Neural cell (in vitro differentiated cells): ENCODE results near the gene FRMPD4.
"Not testable (repeated sequence)": the region's sequence is repeated elsewhere in the genome, so short reads cannot be mapped to it uniquely, and the experiment has no call there.

Experiments
- EZH2 ChIP-seq: fragments of 200-600, 300-800 bp; shearing (Covaris generic), sonication (generic); IDR thresholded peaks from 2 replicates; pipeline ENCODE4 v1.6.1; 2014; ENCODE audit warnings: antibody characterized with exemption, low read length, borderline replicate concordance, mild to moderate bottlenecking; ENCODE audit not compliant: insufficient read depth, poor library complexity, severe bottlenecking
- POLR2AphosphoS5 ChIP-seq: IDR thresholded peaks from 2 replicates; pipeline ENCODE4 v1.6.1; 2012
- TF ChIP-seq, protein P1 (sequence below): fragments of 450-650 bp; IDR thresholded peaks from 2 replicates; pipeline ENCODE4 v1.5.1; 2014; ENCODE audit warnings: antibody characterized with exemption, mild to moderate bottlenecking, moderate library complexity; ENCODE audit not compliant: poor library complexity, severe bottlenecking
- TF ChIP-seq, protein P2 (sequence below): IDR thresholded peaks from 2 replicates; pipeline ENCODE4 v1.6.1; 2012; ENCODE audit warnings: borderline replicate concordance

DNA sequence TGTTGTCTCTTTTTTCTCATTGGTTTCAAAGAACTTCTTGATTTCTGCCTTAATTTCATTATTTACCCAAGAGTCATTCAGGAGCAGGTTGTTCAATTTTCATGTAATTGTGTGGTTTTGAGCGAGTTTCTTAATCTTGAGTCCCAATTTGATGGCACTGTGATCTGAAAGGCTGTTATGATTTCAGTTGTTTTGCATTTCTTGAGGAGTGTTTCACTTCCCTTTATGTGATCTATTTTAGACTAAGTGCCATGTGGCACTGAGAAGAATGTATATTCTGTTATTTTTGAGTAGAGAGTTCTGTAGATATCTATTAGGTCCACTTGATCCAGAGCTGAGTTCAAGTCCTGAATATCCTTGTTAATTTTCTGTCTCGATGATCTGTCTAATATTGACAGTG lies 377.1 kb downstream of the FRMPD4 start:
- TF ChIP-seq, protein P1, sequence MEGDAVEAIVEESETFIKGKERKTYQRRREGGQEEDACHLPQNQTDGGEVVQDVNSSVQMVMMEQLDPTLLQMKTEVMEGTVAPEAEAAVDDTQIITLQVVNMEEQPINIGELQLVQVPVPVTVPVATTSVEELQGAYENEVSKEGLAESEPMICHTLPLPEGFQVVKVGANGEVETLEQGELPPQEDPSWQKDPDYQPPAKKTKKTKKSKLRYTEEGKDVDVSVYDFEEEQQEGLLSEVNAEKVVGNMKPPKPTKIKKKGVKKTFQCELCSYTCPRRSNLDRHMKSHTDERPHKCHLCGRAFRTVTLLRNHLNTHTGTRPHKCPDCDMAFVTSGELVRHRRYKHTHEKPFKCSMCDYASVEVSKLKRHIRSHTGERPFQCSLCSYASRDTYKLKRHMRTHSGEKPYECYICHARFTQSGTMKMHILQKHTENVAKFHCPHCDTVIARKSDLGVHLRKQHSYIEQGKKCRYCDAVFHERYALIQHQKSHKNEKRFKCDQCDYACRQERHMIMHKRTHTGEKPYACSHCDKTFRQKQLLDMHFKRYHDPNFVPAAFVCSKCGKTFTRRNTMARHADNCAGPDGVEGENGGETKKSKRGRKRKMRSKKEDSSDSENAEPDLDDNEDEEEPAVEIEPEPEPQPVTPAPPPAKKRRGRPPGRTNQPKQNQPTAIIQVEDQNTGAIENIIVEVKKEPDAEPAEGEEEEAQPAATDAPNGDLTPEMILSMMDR = not testable (repeated sequence)
- TF ChIP-seq, protein P2, sequence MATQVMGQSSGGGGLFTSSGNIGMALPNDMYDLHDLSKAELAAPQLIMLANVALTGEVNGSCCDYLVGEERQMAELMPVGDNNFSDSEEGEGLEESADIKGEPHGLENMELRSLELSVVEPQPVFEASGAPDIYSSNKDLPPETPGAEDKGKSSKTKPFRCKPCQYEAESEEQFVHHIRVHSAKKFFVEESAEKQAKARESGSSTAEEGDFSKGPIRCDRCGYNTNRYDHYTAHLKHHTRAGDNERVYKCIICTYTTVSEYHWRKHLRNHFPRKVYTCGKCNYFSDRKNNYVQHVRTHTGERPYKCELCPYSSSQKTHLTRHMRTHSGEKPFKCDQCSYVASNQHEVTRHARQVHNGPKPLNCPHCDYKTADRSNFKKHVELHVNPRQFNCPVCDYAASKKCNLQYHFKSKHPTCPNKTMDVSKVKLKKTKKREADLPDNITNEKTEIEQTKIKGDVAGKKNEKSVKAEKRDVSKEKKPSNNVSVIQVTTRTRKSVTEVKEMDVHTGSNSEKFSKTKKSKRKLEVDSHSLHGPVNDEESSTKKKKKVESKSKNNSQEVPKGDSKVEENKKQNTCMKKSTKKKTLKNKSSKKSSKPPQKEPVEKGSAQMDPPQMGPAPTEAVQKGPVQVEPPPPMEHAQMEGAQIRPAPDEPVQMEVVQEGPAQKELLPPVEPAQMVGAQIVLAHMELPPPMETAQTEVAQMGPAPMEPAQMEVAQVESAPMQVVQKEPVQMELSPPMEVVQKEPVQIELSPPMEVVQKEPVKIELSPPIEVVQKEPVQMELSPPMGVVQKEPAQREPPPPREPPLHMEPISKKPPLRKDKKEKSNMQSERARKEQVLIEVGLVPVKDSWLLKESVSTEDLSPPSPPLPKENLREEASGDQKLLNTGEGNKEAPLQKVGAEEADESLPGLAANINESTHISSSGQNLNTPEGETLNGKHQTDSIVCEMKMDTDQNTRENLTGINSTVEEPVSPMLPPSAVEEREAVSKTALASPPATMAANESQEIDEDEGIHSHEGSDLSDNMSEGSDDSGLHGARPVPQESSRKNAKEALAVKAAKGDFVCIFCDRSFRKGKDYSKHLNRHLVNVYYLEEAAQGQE = not testable (repeated sequence)
- TF ChIP-seq POLR2AphosphoS5, EZH2: not testable (repeated sequence)
